PC-3 (cell line): ENCODE results near the gene EPB41L1.

Source experiments
- CTCF ChIP-seq: fragments of 300-600 bp; sonication (generic); conservative IDR thresholded peaks from 2 replicates; pipeline ENCODE4 v1.5.1; 2017; ENCODE audit warnings: antibody characterized with exemption, low read depth, mild to moderate bottlenecking, low read length
- EZH2phosphoT487 ChIP-seq: fragments of 300-600 bp; sonication (generic); IDR thresholded peaks from 2 replicates; pipeline ENCODE4 v1.6.1; 2018; ENCODE audit warnings: mild to moderate bottlenecking, antibody characterized with exemption, low read length, borderline replicate concordance

GRCh38 chr20:36119537-36119936 is 35.0 kb upstream of the EPB41L1 start:
- no peak for TF ChIP-seq CTCF
- TF ChIP-seq EZH2phosphoT487 = no peak
